H9 (cell line): Measurements from ENCODE around the gene DNM1. TPM values are rescaled to one million over a fixed set of nuclear protein-coding genes. Genes with fewer than 3 reads are reported as not detected.

Source experiments
- DNase-seq: peaks from one replicate; pipeline ENCODE4 v3.0.0-alpha.2; 2017
- H2AFZ ChIP-seq: one replicate; pipeline ENCODE4 v1.6.1; 2013; ENCODE audit warnings: mild to moderate bottlenecking, low read length, control low read depth, moderate library complexity
- H2AK5ac ChIP-seq: 2 replicates; pipeline ENCODE4 v1.6.1; 2013; ENCODE audit warnings: low read length, control low read depth, mixed read lengths; ENCODE audit not compliant: insufficient read length
- H2BK120ac ChIP-seq: one replicate; pipeline ENCODE4 v1.6.1; 2013; ENCODE audit warnings: low read depth, mild to moderate bottlenecking, low read length, control low read depth, inconsistent platforms; ENCODE audit not compliant: poor library complexity, severe bottlenecking
- H2BK12ac ChIP-seq: 2 replicates; pipeline ENCODE4 v1.6.1; 2013; ENCODE audit warnings: low read length, control low read depth, mixed read lengths, low read depth; ENCODE audit not compliant: insufficient read length
- H2BK15ac ChIP-seq: 2 replicates; pipeline ENCODE4 v1.6.1; 2013; ENCODE audit warnings: low read depth, low read length, control low read depth
- H2BK20ac ChIP-seq: one replicate; pipeline ENCODE4 v1.6.1; 2013; ENCODE audit warnings: low read depth, mild to moderate bottlenecking, low read length, control low read depth, inconsistent platforms; ENCODE audit not compliant: poor library complexity, severe bottlenecking
- H2BK5ac ChIP-seq: 2 replicates; pipeline ENCODE4 v1.6.1; 2013; ENCODE audit warnings: low read length, control low read depth, mixed read lengths; ENCODE audit not compliant: insufficient read length
- H3K14ac ChIP-seq: 2 replicates; pipeline ENCODE4 v1.6.1; 2013; ENCODE audit warnings: low read length, control low read depth; ENCODE audit not compliant: insufficient read depth
- H3K18ac ChIP-seq: 2 replicates; pipeline ENCODE4 v1.6.1; 2013; ENCODE audit warnings: low read depth, mild to moderate bottlenecking, mixed read lengths, low read length, control low read depth; ENCODE audit not compliant: insufficient read length
- H3K23ac ChIP-seq: 2 replicates; pipeline ENCODE4 v1.6.1; 2013; ENCODE audit warnings: low read length, control low read depth, mixed read lengths, low read depth; ENCODE audit not compliant: insufficient read length
- H3K23me2 ChIP-seq: 2 replicates; pipeline ENCODE4 v1.6.1; 2013; ENCODE audit warnings: low read depth, mild to moderate bottlenecking, mixed read lengths, low read length, control low read depth; ENCODE audit not compliant: insufficient read length, poor library complexity, severe bottlenecking
- H3K27ac ChIP-seq: 2 replicates; pipeline ENCODE4 v1.5.1; 2013; ENCODE audit warnings: low read length, control low read depth, mixed read lengths, low read depth; ENCODE audit not compliant: insufficient read length
- H3K27me3 ChIP-seq: 2 replicates; pipeline ENCODE4 v1.6.1; 2013; ENCODE audit warnings: low read length, control low read depth, inconsistent platforms; ENCODE audit not compliant: insufficient read depth
- H3K4ac ChIP-seq: 2 replicates; pipeline ENCODE4 v1.6.1; 2013; ENCODE audit warnings: low read depth, mild to moderate bottlenecking, control low read depth, inconsistent platforms, low read length, moderate library complexity
- H3K4me1 ChIP-seq: 2 replicates; pipeline ENCODE4 v1.6.1; 2013; ENCODE audit warnings: low read length, control low read depth, inconsistent platforms; ENCODE audit not compliant: insufficient read depth
- H3K4me2 ChIP-seq: 2 replicates; pipeline ENCODE4 v1.6.1; 2013; ENCODE audit warnings: low read length, control low read depth, mixed read lengths; ENCODE audit not compliant: insufficient read length, insufficient read depth
- H3K56ac ChIP-seq: 2 replicates; pipeline ENCODE4 v1.6.1; 2013; ENCODE audit warnings: low read depth, mild to moderate bottlenecking, mixed read lengths, low read length, control low read depth; ENCODE audit not compliant: insufficient read length
- H3K79me1 ChIP-seq: 2 replicates; pipeline ENCODE4 v1.6.1; 2013; ENCODE audit warnings: low read depth, mild to moderate bottlenecking, moderate library complexity, low read length, control low read depth, inconsistent platforms; ENCODE audit not compliant: insufficient read depth, poor library complexity, severe bottlenecking
- H3K79me2 ChIP-seq: 2 replicates; pipeline ENCODE4 v1.6.1; 2013; ENCODE audit warnings: low read length, control low read depth, inconsistent platforms; ENCODE audit not compliant: insufficient read depth
- H3K9ac ChIP-seq: 2 replicates; pipeline ENCODE4 v1.6.1; 2013; ENCODE audit warnings: low read length, control low read depth, mixed read lengths; ENCODE audit not compliant: insufficient read length; ENCODE audit errors: extremely low read depth
- H3K9me3 ChIP-seq: one replicate; pipeline ENCODE4 v1.6.1; 2013; ENCODE audit warnings: low read depth, low read length, inconsistent platforms; ENCODE audit not compliant: control insufficient read depth
- H3T11ph ChIP-seq: one replicate; pipeline ENCODE4 v1.6.1; 2013; ENCODE audit warnings: mild to moderate bottlenecking, low read length, control low read depth, inconsistent platforms
- H4K20me1 ChIP-seq: one replicate; pipeline ENCODE4 v1.6.1; 2013; ENCODE audit not compliant: control insufficient read depth, insufficient read length, insufficient read depth
- H4K5ac ChIP-seq: 2 replicates; pipeline ENCODE4 v1.6.1; 2013; ENCODE audit warnings: low read depth, mild to moderate bottlenecking, mixed read lengths, low read length, control low read depth; ENCODE audit not compliant: insufficient read length
- H4K8ac ChIP-seq: replicated peaks from 2 replicates; pipeline ENCODE4 v1.6.1; 2013; ENCODE audit warnings: low read length, control low read depth, mixed read lengths, low read depth; ENCODE audit not compliant: insufficient read length
- H4K91ac ChIP-seq: 2 replicates; pipeline ENCODE4 v1.6.1; 2013; ENCODE audit warnings: low read depth, mild to moderate bottlenecking, moderate library complexity, mixed read lengths, low read length, control low read depth; ENCODE audit not compliant: insufficient read length
- H3K27ac Mint-ChIP-seq, 3 experiments: 2 replicates in 2 of 3; 3 replicates in 1 of 3; pipeline ENCODE4 v1.8.0; 2020 to 2021; ENCODE audit warnings: mixed read lengths in 3 of 3, mild to moderate bottlenecking in 1 of 3, moderate library complexity in 1 of 3
- H3K27me3 Mint-ChIP-seq: 2 replicates; pipeline ENCODE4 v1.8.0; 2021; ENCODE audit warnings: low read depth, mild to moderate bottlenecking, moderate library complexity, mixed read lengths
- H3K36me3 Mint-ChIP-seq, 3 experiments: 2 replicates in 2 of 3; 3 replicates in 1 of 3; pipeline ENCODE4 v1.8.0; 2020 to 2021; ENCODE audit warnings: low read depth in 3 of 3, mixed read lengths in 3 of 3; ENCODE audit not compliant: insufficient read depth in 1 of 3
- H3K4me1 Mint-ChIP-seq, 2 experiments: 2 replicates each; pipeline ENCODE4 v1.8.0; 2020; ENCODE audit warnings: mixed read lengths in 2 of 2
- H3K4me3 Mint-ChIP-seq, 2 experiments: 2 replicates in 1 of 2; 3 replicates in 1 of 2; pipeline ENCODE4 v1.8.0; 2020 to 2021; ENCODE audit warnings: mild to moderate bottlenecking in 2 of 2, mixed read lengths in 2 of 2, moderate library complexity in 1 of 2
- H3K9me3 Mint-ChIP-seq, 2 experiments: 2 replicates in 1 of 2; 3 replicates in 1 of 2; pipeline ENCODE4 v1.8.0; 2020; ENCODE audit warnings: mild to moderate bottlenecking in 2 of 2, mixed read lengths in 2 of 2, moderate library complexity in 1 of 2
- WGBS: extraction: QIAGEN DNeasy Blood & Tissue Kit; methylation state at CpG from one replicate; pipeline ENCODE4 v1.1.7; 2013; ENCODE audit warnings: missing lambda C conversion rate, low lambda C conversion rate, mixed read lengths; ENCODE audit not compliant: insufficient read length; ENCODE audit errors: extremely low coverage; 5-methylcytosine and 5-hydroxymethylcytosine counted together
- total RNA-seq: library from RNA; stranded (reverse); gene quantifications from 2 replicates; pipeline ENCODE4 v1.2.1, GENCODE V29; 2021
- TF ChIP-seq, protein P1 (sequence below): fragments of 200-600 bp; sonication (generic); conservative IDR thresholded peaks from 3 replicates; pipeline ENCODE4 v1.8.0; 2021; ENCODE audit warnings: antibody characterized with exemption, mild to moderate bottlenecking

The DNM1 gene
- total RNA-seq, 1 experiment from 2014 or later, result 58.0 TPM

DNA sequence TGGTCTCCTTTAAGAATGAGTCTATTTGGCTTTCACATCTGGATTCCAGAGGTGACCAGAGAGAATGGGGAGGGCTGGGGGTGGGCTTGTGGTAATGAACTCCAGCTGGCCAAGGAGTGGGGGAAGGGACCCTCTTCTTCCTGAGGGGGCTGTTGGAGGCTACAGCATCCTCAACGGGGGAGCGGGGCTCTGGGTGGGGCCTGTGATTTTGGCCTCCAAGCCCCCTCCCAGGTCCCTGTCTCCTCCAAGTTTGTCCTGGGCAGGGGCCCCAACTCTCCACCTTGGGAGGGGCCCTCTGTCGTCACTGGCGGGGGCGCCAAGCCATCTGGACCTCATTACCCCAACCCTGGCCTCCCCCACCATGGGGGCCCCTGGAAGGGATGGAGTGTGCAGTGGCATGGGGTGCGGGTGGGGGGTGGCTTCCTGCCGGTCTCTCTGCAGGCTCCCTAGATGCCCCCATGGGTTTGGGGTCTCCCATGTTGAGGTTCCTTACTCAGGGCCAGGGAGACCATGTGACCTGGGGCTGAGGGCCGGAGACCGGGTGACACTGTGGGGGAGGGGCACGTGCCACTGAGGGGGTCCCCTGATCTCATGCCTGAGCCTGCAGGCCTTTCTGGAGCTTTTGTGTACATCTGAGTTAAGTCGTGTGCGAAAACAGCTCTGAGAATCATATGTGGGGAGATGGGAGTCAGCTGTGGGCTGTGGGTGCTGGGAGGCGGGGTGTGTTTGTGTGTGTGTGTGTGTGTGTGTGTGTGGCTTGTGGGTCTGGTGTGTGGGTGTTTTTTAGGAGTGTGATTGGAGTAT lies 40.2 kb downstream of the DNM1 start:
- Histone ChIP-seq H3K14ac (no peak overlapping the region), H3K18ac (no peak overlapping the region), H2AFZ (no peak overlapping the region), H3K27ac (no peak overlapping the region), H3K23me2 (no peaks in the 10 kb centered on the region), H3K79me2 (no peaks in the 10 kb centered on the region), H4K5ac (no peak overlapping the region), H4K91ac (no peak overlapping the region), H3K4ac (no peak overlapping the region), H3K9ac (no peak overlapping the region), H4K8ac (no peak overlapping the region), H3K9me3 (no peaks in the 10 kb centered on the region), H2BK5ac (no peak overlapping the region), H3K23ac (no peak overlapping the region), H4K20me1 (peaks cover 5% of the 10 kb centered on the region), H2AK5ac (no peak overlapping the region), H2BK20ac (no peak overlapping the region), H3T11ph (no peak overlapping the region), H2BK12ac (no peak overlapping the region), H3K4me2 (no peak overlapping the region), H3K56ac (no peak overlapping the region), H3K79me1 (no peaks in the 10 kb centered on the region), H3K27me3 (no peaks in the 10 kb centered on the region), H2BK15ac (no peak overlapping the region), H3K4me1 (peaks cover 5% of the 10 kb centered on the region; the same call in 1 of the 2 replicates), H2BK120ac (no peak overlapping the region)
- TF ChIP-seq, protein P1, sequence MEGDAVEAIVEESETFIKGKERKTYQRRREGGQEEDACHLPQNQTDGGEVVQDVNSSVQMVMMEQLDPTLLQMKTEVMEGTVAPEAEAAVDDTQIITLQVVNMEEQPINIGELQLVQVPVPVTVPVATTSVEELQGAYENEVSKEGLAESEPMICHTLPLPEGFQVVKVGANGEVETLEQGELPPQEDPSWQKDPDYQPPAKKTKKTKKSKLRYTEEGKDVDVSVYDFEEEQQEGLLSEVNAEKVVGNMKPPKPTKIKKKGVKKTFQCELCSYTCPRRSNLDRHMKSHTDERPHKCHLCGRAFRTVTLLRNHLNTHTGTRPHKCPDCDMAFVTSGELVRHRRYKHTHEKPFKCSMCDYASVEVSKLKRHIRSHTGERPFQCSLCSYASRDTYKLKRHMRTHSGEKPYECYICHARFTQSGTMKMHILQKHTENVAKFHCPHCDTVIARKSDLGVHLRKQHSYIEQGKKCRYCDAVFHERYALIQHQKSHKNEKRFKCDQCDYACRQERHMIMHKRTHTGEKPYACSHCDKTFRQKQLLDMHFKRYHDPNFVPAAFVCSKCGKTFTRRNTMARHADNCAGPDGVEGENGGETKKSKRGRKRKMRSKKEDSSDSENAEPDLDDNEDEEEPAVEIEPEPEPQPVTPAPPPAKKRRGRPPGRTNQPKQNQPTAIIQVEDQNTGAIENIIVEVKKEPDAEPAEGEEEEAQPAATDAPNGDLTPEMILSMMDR, result no peak
- WGBS, result no CpG with 5 or more reads among the region's 13 CpGs
- Mint-ChIP-seq H3K4me3 (peak overlapping the region in 1 of 2 experiments; percentile 8; a peak in 1 of 5 replicates), H3K27me3 (no peaks in the 10 kb centered on the region; the same call in 1 of the 2 replicates), H3K4me1 (peaks cover 15 to 21% of the 10 kb centered on the region in 2 experiments), H3K36me3 (peaks cover 18 to 31% (median 27%) of the 10 kb centered on the region in 3 experiments), H3K9me3 (no peaks in the 10 kb centered on the region), H3K27ac (no peak overlapping the region)
- DNase-seq, result no peak
